ENCODE data around the gene BLTP2. TPM values are rescaled to one million over a fixed set of nuclear protein-coding genes. Genes with fewer than 3 reads are reported as not detected.

BLTP2 gene
- total and polyA plus RNA-seq, 2 of the 13 experiments (the other 11 are each of a cell fraction or from before 2014, with no cell fraction given), result 66.7 to 80.9 TPM

DNA sequence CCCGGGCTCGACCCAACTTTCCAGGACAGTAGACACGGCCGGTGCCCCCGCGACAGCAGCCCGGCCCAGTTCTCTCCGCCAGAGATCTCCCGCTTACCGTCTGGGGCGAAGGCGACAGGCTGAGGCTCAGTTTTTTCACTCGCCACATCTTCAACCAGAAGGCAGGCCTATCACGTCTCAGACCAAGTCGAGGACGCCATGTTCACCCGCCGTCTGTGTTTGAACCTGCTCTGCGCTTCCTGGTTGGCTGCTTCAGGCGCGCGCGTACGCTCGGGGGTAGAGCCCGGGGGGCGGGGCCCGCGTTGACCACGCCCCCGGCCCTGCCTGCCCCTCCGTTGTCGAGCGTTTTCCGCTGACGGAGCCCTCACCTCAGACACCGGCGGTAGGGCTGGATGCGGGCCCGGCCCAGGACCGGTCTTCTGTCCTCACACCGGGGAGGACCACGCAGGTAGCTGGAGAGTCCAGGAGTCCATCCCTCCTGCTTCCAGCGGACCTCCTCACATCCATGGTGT, 46.1 kb downstream of the BLTP2 start, which contains the start of gene SPAG5 (continued):
- TF ChIP-seq, protein P1, sequence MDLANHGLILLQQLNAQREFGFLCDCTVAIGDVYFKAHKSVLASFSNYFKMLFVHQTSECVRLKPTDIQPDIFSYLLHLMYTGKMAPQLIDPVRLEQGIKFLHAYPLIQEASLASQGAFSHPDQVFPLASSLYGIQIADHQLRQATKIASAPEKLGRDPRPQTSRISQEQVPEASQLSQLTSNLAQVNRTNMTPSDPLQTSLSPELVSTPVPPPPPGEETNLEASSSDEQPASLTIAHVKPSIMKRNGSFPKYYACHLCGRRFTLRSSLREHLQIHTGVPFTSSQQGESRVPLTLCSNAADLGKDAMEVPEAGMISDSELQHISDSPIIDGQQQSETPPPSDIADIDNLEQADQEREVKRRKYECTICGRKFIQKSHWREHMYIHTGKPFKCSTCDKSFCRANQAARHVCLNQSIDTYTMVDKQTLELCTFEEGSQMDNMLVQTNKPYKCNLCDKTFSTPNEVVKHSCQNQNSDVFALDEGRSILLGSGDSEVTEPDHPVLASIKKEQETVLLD (CRISPR knock-in tag; IDR thresholded peaks at IDR 0.05; ENCODE audit: low read depth), result peak; percentile 50; the same call in 1 of the 2 replicates
- no peak for TF ChIP-seq TBX3 (IDR thresholded peaks at IDR 0.05; ENCODE audit: borderline replicate concordance)
- TF ChIP-seq ZBTB43 (CRISPR knock-in tag; conservative IDR thresholded peaks at IDR 0.05), result 0 out of 2 replicates have a peak, but pooled peaks have one; percentile 22
- TF ChIP-seq ZNF552 (CRISPR knock-in tag; IDR thresholded peaks at IDR 0.05; ENCODE audit: borderline replicate concordance), result no peak
- peak; percentile 61; the same call in 1 of the 2 replicates for TF ChIP-seq KMT2B (CRISPR knock-in tag; IDR thresholded peaks at IDR 0.05)
- no peak for TF ChIP-seq ZNF572 (CRISPR knock-in tag; IDR thresholded peaks at IDR 0.05)
- TF ChIP-seq ZNF766 (CRISPR knock-in tag; IDR thresholded peaks at IDR 0.05; ENCODE audit: borderline replicate concordance), result peak; percentile 43; the same call in 1 of the 2 replicates
- TF ChIP-seq, protein P2, sequence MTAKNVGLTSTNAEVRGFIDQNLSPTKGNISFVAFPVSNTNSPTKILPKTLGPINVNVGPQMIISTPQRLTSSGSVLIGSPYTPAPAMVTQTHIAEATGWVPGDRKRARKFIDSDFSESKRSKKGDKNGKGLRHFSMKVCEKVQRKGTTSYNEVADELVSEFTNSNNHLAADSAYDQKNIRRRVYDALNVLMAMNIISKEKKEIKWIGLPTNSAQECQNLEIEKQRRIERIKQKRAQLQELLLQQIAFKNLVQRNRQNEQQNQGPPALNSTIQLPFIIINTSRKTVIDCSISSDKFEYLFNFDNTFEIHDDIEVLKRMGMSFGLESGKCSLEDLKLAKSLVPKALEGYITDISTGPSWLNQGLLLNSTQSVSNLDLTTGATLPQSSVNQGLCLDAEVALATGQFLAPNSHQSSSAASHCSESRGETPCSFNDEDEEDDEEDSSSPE (CRISPR knock-in tag; IDR thresholded peaks at IDR 0.05), result peak; percentile 97
- peak; percentile 75; the same call in 1 of the 2 replicates for TF ChIP-seq POGK (CRISPR knock-in tag; conservative IDR thresholded peaks at IDR 0.05)
- TF ChIP-seq SMAD9 (CRISPR knock-in tag; IDR thresholded peaks at IDR 0.05), result no peak
- TF ChIP-seq ZNF850 (CRISPR knock-in tag; conservative IDR thresholded peaks at IDR 0.05), result no peak
- peak; percentile 97 for TF ChIP-seq SIN3A (IDR thresholded peaks at IDR 0.05; ENCODE audit: borderline replicate concordance, low read depth, low read length)
- 0 out of 2 replicates have a peak, but pooled peaks have one; percentile 41 for TF ChIP-seq ZNF576 (CRISPR knock-in tag; IDR thresholded peaks at IDR 0.05)
- TF ChIP-seq ZMYM4 (CRISPR knock-in tag; IDR thresholded peaks at IDR 0.05), result peak; percentile 59; the same call in 1 of the 2 replicates
- TF ChIP-seq PHF8 (CRISPR knock-in tag; IDR thresholded peaks at IDR 0.05), result peak; percentile 80
- no peak; the same call in 1 of the 2 replicates for TF ChIP-seq FOXM1 (CRISPR knock-in tag; IDR thresholded peaks at IDR 0.05)
- TF ChIP-seq KLF16 (CRISPR knock-in tag; IDR thresholded peaks at IDR 0.05), result peak in 1 of 2 experiments; percentile 24; a peak in 1 of 4 replicates
- TF ChIP-seq ATF2 (CRISPR knock-in tag; IDR thresholded peaks at IDR 0.05), result peak; percentile 11; the same call in 1 of the 2 replicates
- peak; percentile 82 for TF ChIP-seq ELF1 (CRISPR knock-in tag; IDR thresholded peaks at IDR 0.05)
- TF ChIP-seq HIVEP1 (CRISPR knock-in tag; IDR thresholded peaks at IDR 0.05), result peak; percentile 49
- TF ChIP-seq ZBTB20 (CRISPR knock-in tag; IDR thresholded peaks at IDR 0.05; ENCODE audit: borderline replicate concordance, low read depth), result no peak
- TF ChIP-seq, protein P3, sequence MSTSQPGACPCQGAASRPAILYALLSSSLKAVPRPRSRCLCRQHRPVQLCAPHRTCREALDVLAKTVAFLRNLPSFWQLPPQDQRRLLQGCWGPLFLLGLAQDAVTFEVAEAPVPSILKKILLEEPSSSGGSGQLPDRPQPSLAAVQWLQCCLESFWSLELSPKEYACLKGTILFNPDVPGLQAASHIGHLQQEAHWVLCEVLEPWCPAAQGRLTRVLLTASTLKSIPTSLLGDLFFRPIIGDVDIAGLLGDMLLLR (CRISPR knock-in tag; IDR thresholded peaks at IDR 0.05), result peak; percentile 63
